ELF-1 (cell line): ENCODE measurements around the gene TBL3.

Experiments used
- DNase-seq: peaks from one replicate; pipeline ENCODE4 v3.0.0-alpha.2; 2016; ENCODE audit warnings: low read depth, low spot score

TBL3 gene

DNA sequence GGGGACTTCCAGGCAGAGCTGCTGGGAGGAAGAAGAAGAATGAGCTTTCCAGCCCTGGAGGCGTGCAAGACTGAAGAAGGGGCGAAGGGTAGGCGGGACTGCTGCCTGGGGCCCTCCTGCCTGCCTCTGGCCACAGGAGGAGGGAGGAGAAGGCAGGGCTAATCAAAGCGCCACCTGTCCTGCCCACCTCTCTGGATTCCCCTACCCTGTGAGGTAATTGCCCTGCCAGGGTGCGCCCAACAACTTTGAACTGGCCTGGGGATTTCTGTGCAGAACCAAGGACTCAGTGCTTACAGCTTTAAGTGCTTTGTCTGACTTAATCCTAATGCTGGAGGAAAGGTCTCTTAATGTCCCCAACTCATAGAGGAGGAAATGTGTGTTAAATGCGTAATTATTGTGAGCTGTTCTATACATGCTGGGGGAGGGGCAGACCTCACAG lies 9.6 kb downstream of the TBL3 start, which contains the start of gene NOXO1:
Gene NOXO1, minus strand, starts transcription at position 72 of the 439 bp plus-strand sequence. CDS start 290 bp downstream, outside the sequence.
- DNase-seq: no peak

DNA sequence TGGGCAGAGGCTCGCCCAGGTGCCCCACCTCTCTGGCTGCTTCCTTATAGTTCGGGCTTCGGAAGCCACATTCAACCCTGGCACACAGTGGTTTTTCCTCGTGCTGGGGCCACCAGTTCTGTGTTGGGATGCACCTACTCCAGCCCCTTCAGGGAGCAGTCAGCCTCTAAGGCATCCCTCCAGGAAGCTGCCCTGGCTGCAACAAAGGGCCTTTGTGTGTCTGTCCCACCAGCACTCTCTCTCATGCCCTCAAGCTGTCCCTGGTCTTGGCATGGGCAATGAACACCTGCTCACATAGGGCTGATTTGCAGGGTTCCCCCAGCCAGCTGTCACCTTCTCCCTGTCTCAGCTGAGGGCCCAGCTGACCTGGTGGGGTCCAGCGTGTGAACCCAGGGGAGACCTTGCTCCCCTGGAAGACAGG lies 10.2 kb downstream of the TBL3 start:
- DNase-seq: no peak

DNA sequence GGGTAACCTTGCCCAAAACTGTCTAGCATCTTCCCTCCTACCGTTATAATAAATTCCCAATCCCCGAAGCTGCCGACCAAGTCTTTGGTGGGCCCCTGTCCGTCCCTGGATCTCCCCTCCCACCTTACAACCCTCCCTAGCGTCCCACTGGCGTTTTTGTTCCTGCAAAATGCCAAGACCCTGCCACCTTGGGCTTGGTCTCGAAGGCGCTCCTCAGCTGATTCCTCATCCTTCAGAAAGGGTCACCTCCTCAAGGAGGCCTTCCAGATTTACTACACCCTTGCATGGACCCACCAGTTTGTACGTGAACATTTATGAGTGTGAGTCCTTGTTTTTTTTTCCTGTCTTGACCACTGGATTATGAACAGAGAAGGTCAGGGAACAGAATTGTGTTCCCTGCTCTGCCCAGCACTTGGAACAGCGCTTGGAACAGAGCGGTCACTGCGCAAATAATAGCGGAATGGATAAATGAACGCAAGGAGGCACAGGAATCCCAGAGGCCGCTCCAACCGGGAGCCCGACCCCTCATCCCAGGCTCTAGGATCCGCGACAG lies 11.2 kb downstream of the TBL3 start:
- DNase-seq: no peak

DNA sequence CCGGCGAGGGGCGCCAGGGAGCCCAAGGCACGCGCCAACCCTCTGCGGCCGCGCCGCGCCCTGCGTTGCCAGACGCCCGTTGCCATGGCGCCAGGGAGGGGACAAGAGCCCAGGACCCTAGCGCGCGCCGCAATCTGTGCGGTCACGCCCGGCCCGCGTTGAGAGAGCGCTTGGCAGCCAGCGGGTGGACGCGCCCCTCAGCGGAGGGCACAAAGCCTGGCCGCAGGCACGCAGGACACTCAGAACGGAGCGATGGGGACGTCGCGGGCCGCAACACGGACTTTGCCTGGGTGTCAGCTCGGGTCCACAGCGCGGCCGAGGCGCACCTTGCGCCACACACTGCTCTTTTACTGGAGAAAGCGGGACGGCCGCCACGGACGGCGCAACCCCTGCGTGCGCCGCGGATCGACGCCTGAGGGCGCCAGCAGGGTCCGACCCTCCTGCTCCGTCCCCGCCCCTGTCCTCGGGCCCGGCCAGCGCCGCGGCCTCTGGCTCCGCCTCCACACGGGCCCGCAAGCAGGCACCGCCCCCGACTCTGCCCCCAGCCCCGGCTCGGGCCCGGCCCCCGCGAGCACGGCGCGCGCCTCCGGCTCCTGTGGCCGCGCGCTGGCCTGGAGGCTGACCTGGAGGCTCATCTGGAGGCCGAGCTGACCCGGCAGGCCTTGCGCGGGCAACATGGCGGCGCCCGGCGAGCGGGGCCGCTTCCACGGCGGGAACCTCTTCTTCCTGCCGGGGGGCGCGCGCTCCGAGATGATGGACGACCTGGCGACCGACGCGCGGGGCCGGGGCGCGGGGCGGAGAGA lies 11.9 kb downstream of the TBL3 start, which contains the start of gene GFER:
Gene GFER, plus strand, starts transcription at position 650 of the 803 bp plus-strand sequence. Its CDS starts 26 bp downstream, at position 676.
- DNase-seq: peak; percentile 95

DNA sequence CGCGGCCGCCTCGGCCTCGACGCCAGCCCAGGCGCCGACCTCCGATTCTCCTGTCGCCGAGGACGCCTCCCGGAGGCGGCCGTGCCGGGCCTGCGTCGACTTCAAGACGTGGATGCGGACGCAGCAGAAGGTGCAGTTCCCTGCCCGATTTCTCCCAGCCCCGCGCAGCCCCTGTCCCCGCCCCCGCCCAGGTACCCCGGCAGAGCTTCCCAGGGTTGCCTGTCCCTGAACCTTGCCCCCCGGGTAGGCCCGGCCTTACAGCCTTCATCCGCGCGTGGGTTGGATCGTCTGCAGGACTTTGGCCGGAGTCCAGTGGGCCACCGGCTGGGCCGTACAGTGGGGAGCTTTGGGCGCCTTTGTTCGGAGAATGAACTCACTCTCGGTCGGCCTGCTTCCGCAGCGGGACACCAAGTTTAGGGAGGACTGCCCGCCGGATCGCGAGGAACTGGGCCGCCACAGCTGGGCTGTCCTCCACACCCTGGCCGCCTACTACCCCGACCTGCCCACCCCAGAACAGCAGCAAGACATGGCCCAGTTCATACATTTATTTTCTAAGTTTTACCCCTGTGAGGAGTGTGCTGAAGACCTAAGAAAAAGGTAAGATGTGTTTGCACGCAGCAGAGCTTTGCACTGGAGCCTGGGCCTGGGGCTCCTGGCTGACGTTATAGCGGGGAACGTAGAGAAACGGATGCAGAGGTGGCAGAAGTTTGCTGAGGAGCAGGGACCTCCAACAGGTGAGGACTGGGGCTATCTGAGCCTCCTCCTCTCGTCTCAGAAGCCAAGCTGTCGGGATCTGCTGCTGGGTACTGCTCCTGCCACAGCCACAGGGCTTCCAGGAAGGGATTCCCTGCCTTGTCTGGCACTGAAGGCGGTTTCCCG lies 12.7 kb downstream of the TBL3 start:
- peak; percentile 52 for DNase-seq

DNA sequence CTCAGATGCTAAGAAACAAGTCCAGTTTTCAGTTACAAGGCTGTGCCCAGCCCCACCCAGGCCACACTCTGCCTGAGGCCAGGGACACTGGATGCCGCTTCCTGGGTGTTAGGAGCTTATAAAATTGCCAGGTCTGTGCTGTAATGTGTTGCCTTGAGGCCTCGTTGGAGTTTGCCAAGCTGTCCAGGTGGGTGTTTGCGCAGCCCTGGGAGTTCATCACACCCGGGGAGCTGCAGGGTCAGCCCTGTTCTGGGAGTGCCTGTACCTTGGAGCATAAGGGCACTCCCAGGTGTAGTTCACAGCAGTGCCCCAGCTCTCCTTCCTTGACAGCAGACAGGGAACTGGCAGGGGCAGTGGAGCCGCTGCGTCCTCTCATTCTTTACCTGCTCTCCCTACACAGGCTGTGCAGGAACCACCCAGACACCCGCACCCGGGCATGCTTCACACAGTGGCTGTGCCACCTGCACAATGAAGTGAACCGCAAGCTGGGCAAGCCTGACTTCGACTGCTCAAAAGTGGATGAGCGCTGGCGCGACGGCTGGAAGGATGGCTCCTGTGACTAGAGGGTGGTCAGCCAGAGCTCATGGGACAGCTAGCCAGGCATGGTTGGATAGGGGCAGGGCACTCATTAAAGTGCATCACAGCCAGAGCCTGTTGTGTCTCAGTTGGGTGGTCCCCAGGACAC lies 13.8 kb downstream of the TBL3 start:
- DNase-seq: no peak

DNA sequence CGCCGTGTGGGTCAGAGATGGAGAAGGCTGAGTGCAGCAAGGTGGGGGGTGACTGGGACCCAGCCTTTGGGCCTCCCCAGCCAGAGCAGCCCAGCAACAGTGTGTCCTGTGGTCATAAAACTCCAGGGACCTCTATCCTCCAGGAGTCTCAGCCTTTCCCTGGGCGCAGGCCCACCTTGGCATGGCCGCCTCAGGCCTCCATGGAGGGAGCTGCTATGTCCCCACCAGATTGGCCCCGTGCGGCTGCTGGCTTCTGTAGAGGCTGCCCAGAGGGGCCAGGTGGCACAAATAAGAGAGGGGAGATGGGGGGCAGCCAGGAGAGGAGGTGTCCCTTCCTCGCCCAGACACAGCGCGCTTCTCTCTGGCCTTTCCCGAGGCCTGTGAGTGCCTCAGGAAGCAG lies 15.3 kb downstream of the TBL3 start:
- no peak for DNase-seq

DNA sequence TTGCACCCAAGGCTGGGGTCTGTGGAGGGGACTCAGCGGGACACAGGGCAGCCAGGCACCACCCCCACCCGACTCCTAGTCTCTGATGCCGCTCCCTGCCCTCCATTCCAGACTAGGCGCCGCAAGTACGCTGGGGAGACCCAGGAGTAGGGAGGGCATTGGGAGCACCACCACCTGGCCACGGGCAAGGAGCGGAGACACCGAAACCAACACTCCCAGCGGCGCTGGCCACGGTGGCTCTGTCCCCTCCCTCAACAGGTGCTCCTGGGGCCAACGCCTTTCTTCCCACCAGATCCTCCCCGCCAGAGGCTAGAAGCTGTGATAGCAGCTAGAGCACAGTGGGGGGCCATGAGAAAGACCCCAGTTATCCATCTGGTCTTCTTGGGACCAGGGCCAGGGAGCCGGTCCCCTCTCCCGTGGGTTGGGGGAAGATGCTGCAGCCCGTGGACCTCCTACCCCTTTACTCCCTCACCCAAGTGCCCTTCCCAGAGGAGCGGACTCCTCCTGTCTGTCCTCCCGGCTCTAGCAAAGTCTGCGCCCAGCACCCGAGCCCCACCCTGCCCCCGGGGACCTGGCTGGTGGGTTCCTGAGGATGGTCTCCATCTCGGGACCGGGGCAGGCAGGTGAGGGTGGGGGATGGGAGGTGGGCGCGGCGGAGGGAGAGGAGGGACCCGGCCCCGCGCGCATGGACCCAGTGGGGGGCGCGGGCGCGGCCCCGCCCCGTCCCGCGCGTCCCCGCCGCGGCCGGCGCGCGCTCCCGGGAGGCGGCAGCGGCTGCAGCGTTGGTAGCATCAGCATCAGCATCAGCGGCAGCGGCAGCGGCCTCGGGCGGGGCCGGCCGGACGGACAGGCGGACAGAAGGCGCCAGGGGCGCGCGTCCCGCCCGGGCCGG lies 17.6 kb downstream of the TBL3 start, which contains the start of gene SYNGR3:
Gene SYNGR3, plus strand, starts transcription at position 762 of the 892 bp plus-strand sequence. CDS start 133 bp downstream, outside the sequence.
- DNase-seq: no peak

DNA sequence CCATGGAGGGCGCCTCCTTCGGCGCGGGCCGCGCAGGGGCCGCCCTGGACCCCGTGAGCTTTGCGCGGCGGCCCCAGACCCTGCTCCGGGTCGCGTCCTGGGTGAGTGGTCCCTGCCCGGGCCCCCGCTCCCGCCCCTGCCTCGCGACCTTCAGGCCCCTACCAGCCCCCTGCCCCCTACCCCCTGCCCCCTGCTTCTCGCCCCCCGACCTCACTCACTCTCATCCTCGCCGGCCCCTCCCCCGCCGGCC lies 18.2 kb downstream of the TBL3 start:
- DNase-seq: no peak

DNA sequence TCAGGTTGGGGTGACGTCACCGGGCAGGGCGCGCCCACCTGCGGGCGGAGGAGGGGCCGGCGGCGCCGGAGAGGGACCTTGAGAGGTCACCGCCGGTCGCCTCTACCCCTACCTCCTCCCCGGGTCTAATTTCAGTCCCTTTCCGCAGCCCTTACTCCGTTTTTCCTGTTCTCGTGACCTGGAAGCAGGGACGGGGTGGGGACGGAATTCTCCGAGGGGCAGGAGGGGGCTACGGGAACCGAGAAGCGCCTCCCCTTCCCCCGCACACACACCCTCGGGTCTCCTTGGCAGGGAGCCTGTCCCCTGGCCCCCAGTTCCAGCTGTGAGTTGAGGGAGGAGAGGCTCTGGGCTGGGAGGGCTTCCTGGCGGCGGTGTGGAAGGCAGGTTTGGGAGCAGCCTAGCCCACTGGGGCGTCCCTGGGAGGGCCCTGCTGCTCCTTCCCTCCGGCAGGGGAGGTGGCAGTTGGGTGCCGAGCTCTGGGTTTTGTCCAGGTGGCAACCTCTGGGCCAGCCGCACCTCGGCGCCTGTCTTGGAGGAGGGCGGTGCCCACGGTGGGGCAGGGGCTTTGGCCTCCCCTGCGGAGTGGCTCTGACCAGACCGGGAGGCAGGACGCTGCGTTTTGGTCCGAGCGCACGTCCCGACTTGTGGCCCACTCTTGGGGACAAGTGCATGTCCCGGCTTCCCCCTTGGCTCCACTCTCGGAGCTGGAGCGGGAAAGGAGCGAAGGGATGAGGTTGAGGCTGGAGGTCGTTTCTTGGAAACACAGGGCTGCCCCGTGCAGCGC lies 18.7 kb downstream of the TBL3 start:
- DNase-seq: peak; percentile 69

DNA sequence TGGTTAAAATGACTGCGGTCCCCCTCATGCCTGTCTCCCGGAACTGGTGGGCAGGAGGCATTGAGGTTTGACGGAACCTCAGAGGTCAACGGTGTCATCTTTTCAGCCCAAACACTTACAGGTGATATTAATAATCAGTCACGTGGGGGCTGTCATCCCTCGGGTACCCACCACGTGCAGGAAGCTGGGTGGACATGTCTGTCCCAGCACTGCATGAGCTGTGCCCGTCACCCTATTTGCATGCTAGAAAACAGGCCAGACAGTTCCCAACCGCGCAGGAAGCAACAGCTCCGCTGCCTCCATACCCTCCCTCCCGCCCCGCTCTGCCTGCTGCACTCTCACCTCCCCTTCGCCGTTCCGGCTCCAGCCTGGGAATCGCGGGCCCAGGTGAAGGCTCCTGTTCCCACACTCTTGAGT lies 19.3 kb downstream of the TBL3 start:
- no peak for DNase-seq

DNA sequence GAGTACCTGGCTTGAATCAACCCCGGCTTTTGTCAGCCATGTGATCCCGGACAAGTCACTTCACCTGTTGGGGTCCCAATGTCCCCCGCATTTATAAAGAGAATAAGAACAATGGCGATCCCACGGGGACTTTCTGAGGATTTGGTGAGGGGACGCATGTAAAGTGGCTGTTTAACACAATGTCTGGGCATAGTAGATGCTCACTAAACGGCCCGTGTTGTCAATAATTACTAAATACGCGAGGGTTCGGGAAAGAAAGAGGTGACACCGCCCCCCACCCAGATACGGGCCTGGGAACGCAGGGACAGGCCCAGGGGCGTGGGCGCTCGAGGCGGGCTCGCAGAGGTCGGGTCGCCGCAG lies 19.7 kb downstream of the TBL3 start:
- no peak for DNase-seq

DNA sequence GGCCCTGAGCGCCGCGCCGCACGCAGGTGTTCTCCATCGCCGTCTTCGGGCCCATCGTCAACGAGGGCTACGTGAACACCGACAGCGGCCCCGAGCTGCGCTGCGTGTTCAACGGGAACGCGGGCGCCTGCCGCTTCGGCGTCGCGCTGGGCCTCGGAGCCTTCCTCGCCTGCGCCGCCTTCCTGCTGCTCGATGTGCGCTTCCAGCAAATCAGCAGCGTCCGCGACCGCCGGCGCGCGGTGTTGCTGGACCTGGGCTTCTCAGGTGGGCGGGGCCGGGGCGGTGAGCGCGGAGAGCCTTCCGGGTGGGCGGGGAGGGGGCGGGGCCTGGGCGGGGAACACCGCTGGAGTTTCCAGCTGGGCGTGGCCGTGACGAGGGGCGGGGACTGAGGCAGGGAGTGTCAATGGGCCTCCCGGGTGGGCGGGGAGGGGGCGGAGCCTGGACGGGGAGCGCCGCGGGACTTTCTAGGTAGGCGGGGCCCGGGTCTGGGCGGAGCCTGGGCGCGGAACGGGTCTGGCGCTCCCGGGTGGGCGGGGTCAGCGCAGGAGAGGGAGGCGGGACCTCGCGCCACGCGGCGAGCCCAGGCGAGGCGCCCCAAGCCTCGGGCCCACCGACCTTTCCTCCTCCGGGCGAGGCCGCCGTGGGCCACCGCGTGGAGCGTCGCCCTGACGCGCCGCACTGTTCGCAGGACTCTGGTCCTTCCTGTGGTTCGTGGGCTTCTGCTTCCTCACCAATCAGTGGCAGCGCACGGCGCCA lies 20.3 kb downstream of the TBL3 start:
- peak; percentile 89 for DNase-seq

DNA sequence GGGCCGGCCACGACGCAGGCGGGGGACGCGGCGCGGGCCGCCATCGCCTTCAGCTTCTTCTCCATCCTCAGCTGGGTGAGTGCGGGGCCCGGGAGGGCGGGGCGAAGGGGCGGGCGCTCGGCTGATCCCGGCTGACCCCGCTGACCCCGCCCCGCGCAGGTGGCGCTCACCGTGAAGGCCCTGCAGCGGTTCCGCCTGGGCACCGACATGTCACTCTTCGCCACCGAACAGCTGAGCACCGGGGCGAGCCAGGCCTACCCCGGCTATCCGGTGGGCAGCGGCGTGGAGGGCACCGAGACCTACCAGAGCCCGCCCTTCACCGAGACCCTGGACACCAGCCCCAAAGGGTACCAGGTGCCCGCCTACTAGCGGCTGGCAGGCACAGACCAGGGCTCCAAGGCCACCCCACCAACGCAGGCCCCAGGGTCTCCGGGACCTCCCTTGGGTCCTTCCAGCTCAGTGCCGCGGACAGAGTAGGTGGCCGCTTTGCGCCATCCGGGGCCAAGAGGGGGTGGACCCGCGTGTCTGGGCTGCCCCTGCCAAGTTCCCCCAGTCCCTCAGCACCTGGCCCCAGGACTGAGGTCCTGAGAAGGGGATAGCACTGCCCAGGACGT lies 21.0 kb downstream of the TBL3 start:
- DNase-seq: no peak

DNA sequence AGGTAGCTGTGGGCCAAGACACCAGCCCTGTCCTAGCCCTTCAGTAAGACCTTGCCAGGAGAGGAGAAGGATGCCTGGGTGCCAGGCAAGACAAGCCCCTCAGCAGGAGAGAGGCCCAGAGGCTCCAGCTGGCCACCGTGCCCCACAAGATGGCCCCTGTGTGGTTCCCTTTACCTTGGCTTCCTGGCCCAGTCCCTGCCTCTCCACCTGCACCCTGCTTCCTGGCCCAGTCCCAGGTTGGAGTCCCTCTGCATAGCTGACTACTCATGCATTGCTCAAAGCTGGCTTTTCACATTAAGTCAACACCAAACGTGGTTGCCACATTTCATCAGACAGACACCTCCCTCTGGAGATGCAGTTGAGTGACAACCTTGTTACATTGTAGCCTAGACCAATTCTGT lies 21.9 kb downstream of the TBL3 start:
- no peak for DNase-seq

DNA sequence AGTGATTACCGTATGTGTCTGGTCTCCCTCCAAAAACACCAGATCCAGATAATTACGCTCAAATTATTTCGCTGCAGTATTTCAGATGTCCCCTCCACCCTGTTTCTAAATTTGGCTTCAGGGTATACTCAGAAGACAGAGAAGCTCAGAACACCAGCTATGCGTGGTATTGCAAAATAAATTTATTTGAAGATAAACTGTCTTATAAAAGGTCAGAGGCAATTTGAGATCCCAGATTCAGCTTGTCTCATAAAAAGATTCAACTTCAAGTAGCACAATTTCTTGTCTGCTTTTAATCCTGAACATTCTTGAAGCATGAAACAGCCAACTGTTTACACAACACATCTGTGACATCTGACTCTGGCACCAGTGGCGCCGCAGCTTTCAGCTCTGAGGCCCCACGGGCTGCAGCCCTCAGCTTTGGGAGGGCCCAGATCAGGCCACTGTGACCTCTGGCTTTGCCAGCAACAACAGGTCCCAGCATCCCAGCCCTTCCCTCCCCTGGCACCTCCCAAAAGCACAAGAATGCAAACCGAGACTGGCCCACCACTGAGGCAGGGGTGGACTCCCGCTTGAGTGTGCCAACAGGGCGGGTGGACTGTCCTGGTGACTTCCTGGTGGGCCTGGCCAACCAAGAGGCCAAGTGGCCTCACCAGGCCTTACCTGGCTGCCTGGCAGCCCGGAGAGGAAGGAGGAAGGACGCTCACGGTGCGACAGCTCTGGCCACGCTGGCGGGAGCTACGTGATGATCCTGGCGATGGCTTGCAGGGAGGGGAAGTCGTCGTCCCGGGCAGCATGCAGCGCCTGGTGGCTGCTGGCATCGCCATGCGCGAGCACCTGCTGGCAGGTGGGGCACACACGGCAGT lies 25.9 kb downstream of the TBL3 start:
- no peak for DNase-seq

DNA sequence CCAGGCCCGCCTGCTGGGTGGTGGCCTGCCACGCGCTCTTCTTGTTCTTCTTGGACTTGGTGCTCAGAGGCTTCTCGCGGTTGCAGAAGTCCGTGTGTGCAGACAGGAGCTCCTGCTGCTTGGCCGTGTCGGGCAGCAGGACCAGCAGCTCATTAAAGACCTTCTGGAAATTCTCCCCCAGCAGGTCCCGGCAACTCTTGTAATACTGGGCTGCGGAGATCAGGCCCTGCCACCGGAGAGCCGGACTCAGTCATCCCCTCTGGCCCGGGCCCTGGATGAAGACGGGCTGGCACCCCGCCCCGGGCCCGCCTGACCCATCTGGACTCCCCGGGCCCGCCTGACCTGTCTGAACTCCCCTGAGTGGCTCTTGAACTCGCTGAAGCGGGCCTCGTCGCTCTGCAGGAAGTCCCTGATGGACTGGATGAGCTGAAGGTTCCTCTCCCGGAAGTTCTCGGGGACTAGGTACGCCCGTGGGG lies 26.5 kb downstream of the TBL3 start:
- no peak for DNase-seq
